ENCODE measurements around the gene ACVR2A. TPM values are rescaled to one million over a fixed set of nuclear protein-coding genes. Genes with fewer than 3 reads are reported as not detected.

The ACVR2A gene
- total and polyA plus RNA-seq, 2 of the 4 experiments (the other 2 are of a cell fraction), result 1.8 to 6.8 TPM

GRCh38 chr2:147882631-147883030 is 37.8 kb downstream of the ACVR2A start:
- no peak overlapping the region for H2BK120ac ChIP-seq (ENCODE audit: low read depth, low read length)
- dilution Hi-C loops (cut with HindIII; ENCODE audit: low sequenced_read_pairs, unreplicated experiment) (no loop called here), in situ Hi-C loops (cut with MboI; ENCODE audit: low sequenced_read_pairs) (no loop called here), intact Hi-C loops (cut with micrococcal nuclease) (no loop called here)
- no peaks in the 10 kb centered on the region for H3K27me3 ChIP-seq (ENCODE audit: control insufficient read depth, insufficient read depth, low read length)
- ChIA-PET POLR2A (ENCODE audit: unreplicated experiment) (no interaction called here), CTCF (no interaction called here)
- H3K36me3 ChIP-seq (ENCODE audit: control insufficient read depth, insufficient read depth, low read length), result no peaks in the 10 kb centered on the region
- H3K4ac ChIP-seq (ENCODE audit: low read depth, low read length), result no peak overlapping the region
- no peak overlapping the region for H3K23ac ChIP-seq (ENCODE audit: low read depth, low read length)
- no peak overlapping the region for H3K9ac ChIP-seq (ENCODE audit: low read depth, low read length)
- no peak overlapping the region for H2AK9ac ChIP-seq (replicated peaks; ENCODE audit: low read depth, low read length, poor library complexity)
- no peak overlapping the region for H3K14ac ChIP-seq (replicated peaks; ENCODE audit: low read depth, low read length)
- no peak overlapping the region for H3K4me3 ChIP-seq (ENCODE audit: insufficient read depth, low read depth, low read length)
- no TSS peak for BruUV-seq (replicated peaks)
- DNase-seq, result no peak
- no peak overlapping the region for H2BK15ac ChIP-seq (ENCODE audit: low read depth, low read length)
- H4K91ac ChIP-seq (ENCODE audit: insufficient read depth, low read depth, low read length), result no peak overlapping the region
- no peak overlapping the region for H2AFZ ChIP-seq (replicated peaks; ENCODE audit: low read length, poor library complexity)
- H3K4me1 ChIP-seq (ENCODE audit: control insufficient read depth, insufficient read depth, low read length), result peaks cover 2% of the 10 kb centered on the region; the same call in 1 of the 2 replicates
- H4K5ac ChIP-seq (ENCODE audit: low read depth, low read length), result no peak overlapping the region
- no peak overlapping the region for H2BK5ac ChIP-seq (ENCODE audit: low read depth, low read length, poor library complexity, severe bottlenecking)
- no peak overlapping the region for H3K56ac ChIP-seq (ENCODE audit: extremely low read depth, insufficient read depth, low read length)
- H2BK20ac ChIP-seq (ENCODE audit: low read depth, low read length), result no peak overlapping the region
- TF ChIP-seq RFX5 (IDR thresholded peaks at IDR 0.05; ENCODE audit: low read depth, low read length) (no peak), FOS (IDR thresholded peaks at IDR 0.05; ENCODE audit: low read depth, low read length) (no peak), MAFK (IDR thresholded peaks at IDR 0.05; ENCODE audit: low read depth, low read length) (no peak), POLR2A (IDR thresholded peaks at IDR 0.05; ENCODE audit: low read depth, low read length) (no peak), CHD1 (IDR thresholded peaks at IDR 0.05; ENCODE audit: low read depth, low read length) (no peak), MXI1 (IDR thresholded peaks at IDR 0.05; ENCODE audit: borderline replicate concordance, low read depth, low read length) (no peak), CEBPB (IDR thresholded peaks at IDR 0.05; ENCODE audit: low read depth, low read length) (no peak), RAD21 (IDR thresholded peaks at IDR 0.05; ENCODE audit: low read length) (no peak)
- TF ChIP-seq, protein P1, sequence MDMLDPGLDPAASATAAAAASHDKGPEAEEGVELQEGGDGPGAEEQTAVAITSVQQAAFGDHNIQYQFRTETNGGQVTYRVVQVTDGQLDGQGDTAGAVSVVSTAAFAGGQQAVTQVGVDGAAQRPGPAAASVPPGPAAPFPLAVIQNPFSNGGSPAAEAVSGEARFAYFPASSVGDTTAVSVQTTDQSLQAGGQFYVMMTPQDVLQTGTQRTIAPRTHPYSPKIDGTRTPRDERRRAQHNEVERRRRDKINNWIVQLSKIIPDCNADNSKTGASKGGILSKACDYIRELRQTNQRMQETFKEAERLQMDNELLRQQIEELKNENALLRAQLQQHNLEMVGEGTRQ (IDR thresholded peaks at IDR 0.05; ENCODE audit: low read depth, low read length), result no peak
- TF ChIP-seq, protein P2, sequence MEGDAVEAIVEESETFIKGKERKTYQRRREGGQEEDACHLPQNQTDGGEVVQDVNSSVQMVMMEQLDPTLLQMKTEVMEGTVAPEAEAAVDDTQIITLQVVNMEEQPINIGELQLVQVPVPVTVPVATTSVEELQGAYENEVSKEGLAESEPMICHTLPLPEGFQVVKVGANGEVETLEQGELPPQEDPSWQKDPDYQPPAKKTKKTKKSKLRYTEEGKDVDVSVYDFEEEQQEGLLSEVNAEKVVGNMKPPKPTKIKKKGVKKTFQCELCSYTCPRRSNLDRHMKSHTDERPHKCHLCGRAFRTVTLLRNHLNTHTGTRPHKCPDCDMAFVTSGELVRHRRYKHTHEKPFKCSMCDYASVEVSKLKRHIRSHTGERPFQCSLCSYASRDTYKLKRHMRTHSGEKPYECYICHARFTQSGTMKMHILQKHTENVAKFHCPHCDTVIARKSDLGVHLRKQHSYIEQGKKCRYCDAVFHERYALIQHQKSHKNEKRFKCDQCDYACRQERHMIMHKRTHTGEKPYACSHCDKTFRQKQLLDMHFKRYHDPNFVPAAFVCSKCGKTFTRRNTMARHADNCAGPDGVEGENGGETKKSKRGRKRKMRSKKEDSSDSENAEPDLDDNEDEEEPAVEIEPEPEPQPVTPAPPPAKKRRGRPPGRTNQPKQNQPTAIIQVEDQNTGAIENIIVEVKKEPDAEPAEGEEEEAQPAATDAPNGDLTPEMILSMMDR (conservative IDR thresholded peaks at IDR 0.05; ENCODE audit: low read depth, low read length), result no peak
- no peaks in the 10 kb centered on the region for H3K9me1 ChIP-seq (ENCODE audit: insufficient read depth, low read length)
- no peak overlapping the region for H3K4me2 ChIP-seq (ENCODE audit: low read depth, low read length)
- no peak overlapping the region for H3K18ac ChIP-seq (ENCODE audit: low read depth, low read length)
- no peaks in the 10 kb centered on the region for H3K9me3 ChIP-seq (ENCODE audit: control insufficient read depth, insufficient read depth, low read length)
- ATAC-seq (ENCODE audit: low read depth), result no peak
- H4K8ac ChIP-seq (ENCODE audit: low read depth in 2 of 2, low read length in 2 of 2), result no peak overlapping the region
- H3K27ac ChIP-seq (ENCODE audit: insufficient read depth, low read length), result no peak overlapping the region
- H3K79me1 ChIP-seq (ENCODE audit: low read depth in 1 of 2, low read length in 2 of 2), result peaks cover 0 to 14% of the 10 kb centered on the region in 2 experiments; a peak in 1 of 4 replicates
- no peaks in the 10 kb centered on the region; the same call in 1 of the 2 replicates for H4K20me1 ChIP-seq (ENCODE audit: insufficient read depth, low read length)
- H2AK5ac ChIP-seq (ENCODE audit: low read depth, low read length), result no peak overlapping the region
